ENCODE results near the gene SYTL2. TPM values are rescaled to one million over a fixed set of nuclear protein-coding genes. Genes with fewer than 3 reads are reported as not detected.

The SYTL2 gene
- total RNA-seq, 2 donors from 2014 or later = 144 to 183 TPM

Other genes starting within 250 kb of the SYTL2 start
- 10 to 100 TPM; 17.2 to 20.5 TPM for gene DLG2, start 183.8 kb downstream of the SYTL2 start, total RNA-seq
- 10 to 100 TPM; 55.1 to 59.5 TPM for gene TMEM126B, start 182.5 kb downstream of the SYTL2 start, total RNA-seq
- gene TMEM126A, start 163.2 kb downstream of the SYTL2 start, total RNA-seq = 10 to 100 TPM; 29.6 to 30.2 TPM
- 10 to 100 TPM; 31.7 to 34.5 TPM for gene CREBZF, start 146.0 kb downstream of the SYTL2 start, total RNA-seq
- 1 to 10 TPM; 1.3 to 2.5 TPM for gene CCDC89, start 124.9 kb downstream of the SYTL2 start, total RNA-seq
- gene CCDC83, start 44.2 kb upstream of the SYTL2 start, total RNA-seq = not detected